SH-SY5Y (cell line): ENCODE measurements around the gene ATG2A.

Experiments used
- GATA2 ChIP-seq: IDR thresholded peaks from 2 replicates; pipeline ENCODE4 v1.6.1; 2011; ENCODE audit warnings: mild to moderate bottlenecking, low read depth, low read length
- GATA3 ChIP-seq: IDR thresholded peaks from 2 replicates; pipeline ENCODE4 v1.6.1; 2011; ENCODE audit warnings: low read depth, mild to moderate bottlenecking, low read length, moderate library complexity

ATG2A gene

GRCh38 chr11:64867748-64868462, 49.1 kb downstream of the ATG2A start:
- TF ChIP-seq GATA3 = no peak
- no peak for TF ChIP-seq GATA2

GRCh38 chr11:64866173-64866491, 50.9 kb downstream of the ATG2A start:
- TF ChIP-seq GATA3 (no peak), GATA2 (no peak)

GRCh38 chr11:64865286-64866172, 51.5 kb downstream of the ATG2A start:
- TF ChIP-seq GATA2 (no peak), GATA3 (no peak)

GRCh38 chr11:64864473-64865285, 52.3 kb downstream of the ATG2A start:
- no peak for TF ChIP-seq GATA3
- TF ChIP-seq GATA2 = no peak

- no peak for TF ChIP-seq GATA2
- no peak for TF ChIP-seq GATA3
These were observed 52.9 kb downstream of the ATG2A start for GRCh38 chr11:64864135-64864472.

- TF ChIP-seq GATA2 (no peak), GATA3 (no peak)
These were observed 53.5 kb downstream of the ATG2A start for GRCh38 chr11:64863391-64864060.

- no peak for TF ChIP-seq GATA2
- TF ChIP-seq GATA3 = no peak
These were observed 54.0 kb downstream of the ATG2A start for GRCh38 chr11:64862987-64863390.

GRCh38 chr11:64861227-64861975, 55.6 kb downstream of the ATG2A start:
- TF ChIP-seq GATA2 = no peak
- no peak for TF ChIP-seq GATA3

GRCh38 chr11:64859542-64860414, 57.2 kb downstream of the ATG2A start:
- TF ChIP-seq GATA2 (no peak), GATA3 (no peak)

GRCh38 chr11:64858467-64859263, 58.3 kb downstream of the ATG2A start:
- TF ChIP-seq GATA2 (no peak), GATA3 (no peak)

GRCh38 chr11:64857485-64857884, 59.5 kb downstream of the ATG2A start:
- TF ChIP-seq GATA3 = no peak
- TF ChIP-seq GATA2 = no peak
